ENCODE data around the gene SRA1. TPM values are rescaled to one million over a fixed set of nuclear protein-coding genes. Genes with fewer than 3 reads are reported as not detected.
"Not testable (repeated sequence)": the region's sequence is repeated elsewhere in the genome, so short reads cannot be mapped to it uniquely, and the experiment has no call there.

The SRA1 gene
- total and polyA plus RNA-seq, 2 of the 13 experiments (the other 11 are each of a cell fraction or from before 2014, with no cell fraction given), result 14.2 to 32.8 TPM

DNA sequence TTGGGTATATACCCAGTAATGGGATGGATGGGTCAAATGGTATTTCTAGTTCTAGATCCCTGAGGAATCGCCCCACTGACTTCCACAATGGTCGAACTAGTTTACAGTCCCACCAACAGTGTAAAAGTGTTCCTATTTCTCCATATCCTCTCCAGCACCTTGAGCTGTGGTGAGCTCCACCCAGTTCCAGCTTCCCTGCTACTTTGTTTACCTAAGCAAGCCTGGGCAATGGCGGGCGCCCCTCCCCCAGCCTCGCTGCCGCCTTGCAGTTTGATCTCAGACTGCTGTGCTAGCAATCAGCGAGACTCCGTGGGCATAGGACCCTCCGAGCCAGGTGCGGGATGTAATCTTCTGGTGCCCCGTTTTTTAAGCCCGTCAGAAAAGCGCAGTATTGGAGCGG is 35.8 kb upstream of the SRA1 start:
- BruUV-seq (replicated peaks); in situ Hi-C loops (cut with HindIII; ENCODE audit: extremely low pct_ligation_motif_present, low pct_unique_long_range_greater_than_20kb); H3K9me3 ChIP-seq (ENCODE audit: low read length); CTCF ChIA-PET (ENCODE audit: low intra/inter-chr PET ratio, low total read pairs); POLR2A ChIA-PET; intact Hi-C loops (cut with micrococcal nuclease; ENCODE audit: unreplicated experiment); FAIRE-seq; H4K20me1 ChIP-seq (ENCODE audit: insufficient read depth, low read length); H3K9ac ChIP-seq (ENCODE audit: insufficient read depth, low read depth, low read length); ATAC-seq; H3K4me3 ChIP-seq (replicated peaks in 1 of 3; ENCODE audit: insufficient read depth in 1 of 3, low read depth in 2 of 3, low read length in 3 of 3); H3K4me2 ChIP-seq (ENCODE audit: low read depth, low read length); DNase-seq (ENCODE audit: low spot score); H3K27me3 ChIP-seq (ENCODE audit: control insufficient read depth in 1 of 2, insufficient read depth in 2 of 2, low read length in 2 of 2); H3K79me2 ChIP-seq (ENCODE audit: insufficient read depth, low read length); H2AFZ ChIP-seq (ENCODE audit: low read length); H3K36me3 ChIP-seq (replicated peaks in 1 of 2; ENCODE audit: control insufficient read depth in 1 of 2, insufficient read depth in 2 of 2, low read length in 2 of 2); H3K27ac ChIP-seq (ENCODE audit: extremely low read length, insufficient read depth, low read length): not testable (repeated sequence)
- TF ChIP-seq, protein P1, sequence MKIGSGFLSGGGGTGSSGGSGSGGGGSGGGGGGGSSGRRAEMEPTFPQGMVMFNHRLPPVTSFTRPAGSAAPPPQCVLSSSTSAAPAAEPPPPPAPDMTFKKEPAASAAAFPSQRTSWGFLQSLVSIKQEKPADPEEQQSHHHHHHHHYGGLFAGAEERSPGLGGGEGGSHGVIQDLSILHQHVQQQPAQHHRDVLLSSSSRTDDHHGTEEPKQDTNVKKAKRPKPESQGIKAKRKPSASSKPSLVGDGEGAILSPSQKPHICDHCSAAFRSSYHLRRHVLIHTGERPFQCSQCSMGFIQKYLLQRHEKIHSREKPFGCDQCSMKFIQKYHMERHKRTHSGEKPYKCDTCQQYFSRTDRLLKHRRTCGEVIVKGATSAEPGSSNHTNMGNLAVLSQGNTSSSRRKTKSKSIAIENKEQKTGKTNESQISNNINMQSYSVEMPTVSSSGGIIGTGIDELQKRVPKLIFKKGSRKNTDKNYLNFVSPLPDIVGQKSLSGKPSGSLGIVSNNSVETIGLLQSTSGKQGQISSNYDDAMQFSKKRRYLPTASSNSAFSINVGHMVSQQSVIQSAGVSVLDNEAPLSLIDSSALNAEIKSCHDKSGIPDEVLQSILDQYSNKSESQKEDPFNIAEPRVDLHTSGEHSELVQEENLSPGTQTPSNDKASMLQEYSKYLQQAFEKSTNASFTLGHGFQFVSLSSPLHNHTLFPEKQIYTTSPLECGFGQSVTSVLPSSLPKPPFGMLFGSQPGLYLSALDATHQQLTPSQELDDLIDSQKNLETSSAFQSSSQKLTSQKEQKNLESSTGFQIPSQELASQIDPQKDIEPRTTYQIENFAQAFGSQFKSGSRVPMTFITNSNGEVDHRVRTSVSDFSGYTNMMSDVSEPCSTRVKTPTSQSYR (CRISPR knock-in tag; IDR thresholded peaks at IDR 0.05; ENCODE audit: borderline replicate concordance), result peak; percentile 77; the same call in 1 of the 2 replicates
- peaks cover 13% of the 10 kb centered on the region for H3K4me1 ChIP-seq (ENCODE audit: insufficient read depth, low read length)
- 60% methylated on average over 8 of the region's 14 CpGs for WGBS (ENCODE audit: low lambda C conversion rate)

DNA sequence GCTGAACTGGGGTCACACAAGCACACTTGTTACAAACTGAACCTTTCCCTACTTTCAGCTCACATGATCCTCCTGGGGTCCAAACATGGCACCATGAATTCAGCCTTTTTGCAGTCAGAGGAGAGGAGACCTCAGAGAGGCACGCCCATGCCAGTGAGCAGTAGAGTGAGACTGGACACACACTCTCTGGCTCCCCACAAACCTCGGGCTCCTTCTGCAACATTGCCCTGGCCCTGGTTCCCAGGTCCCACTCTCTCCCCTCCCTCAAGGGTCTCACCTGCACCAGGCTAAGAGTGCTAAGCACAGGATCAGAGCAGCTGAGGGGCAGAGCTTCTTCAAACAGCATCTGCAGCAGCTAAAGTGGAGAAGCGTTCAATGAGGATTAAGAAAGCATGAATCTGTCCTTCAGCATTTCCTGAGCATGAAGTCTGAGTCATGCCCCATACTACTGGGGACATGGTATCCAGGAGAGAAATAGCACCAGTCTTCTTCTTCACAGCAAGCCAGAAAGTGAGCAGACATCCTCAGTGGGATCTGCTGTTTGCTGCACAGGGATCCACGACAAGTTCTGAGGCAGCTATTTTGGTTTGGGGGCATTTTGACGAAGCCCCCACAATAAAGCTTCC is 34.6 kb upstream of the SRA1 start:
- Histone ChIP-seq H4K20me1 (ENCODE audit: insufficient read depth, low read length) (no peaks in the 10 kb centered on the region), H3K79me2 (ENCODE audit: insufficient read depth, low read length) (no peaks in the 10 kb centered on the region), H3K4me3 (replicated peaks in 1 of 3; ENCODE audit: insufficient read depth in 1 of 3, low read depth in 2 of 3, low read length in 3 of 3) (no peak overlapping the region), H3K9ac (ENCODE audit: insufficient read depth, low read depth, low read length) (no peak overlapping the region), H3K9me3 (ENCODE audit: low read length) (no peaks in the 10 kb centered on the region), H3K4me2 (ENCODE audit: low read depth, low read length) (no peak overlapping the region), H3K4me1 (ENCODE audit: insufficient read depth, low read length) (peaks cover 13% of the 10 kb centered on the region), H2AFZ (ENCODE audit: low read length) (no peak overlapping the region), H3K27me3 (ENCODE audit: control insufficient read depth in 1 of 2, insufficient read depth in 2 of 2, low read length in 2 of 2) (no peaks in the 10 kb centered on the region; a peak in 1 of 5 replicates), H3K36me3 (replicated peaks in 1 of 2; ENCODE audit: control insufficient read depth in 1 of 2, insufficient read depth in 2 of 2, low read length in 2 of 2) (no peaks in the 10 kb centered on the region), H3K27ac (ENCODE audit: extremely low read length, insufficient read depth, low read length) (no peak overlapping the region)
- WGBS (ENCODE audit: low lambda C conversion rate), result 44% methylated on average over 5 of the region's 5 CpGs
- no TSS peak for BruUV-seq (replicated peaks)
- in situ Hi-C loops (cut with HindIII; ENCODE audit: extremely low pct_ligation_motif_present, low pct_unique_long_range_greater_than_20kb), result no loop called here
- FAIRE-seq (no peak), ATAC-seq (peak; percentile 60), DNase-seq (ENCODE audit: low spot score) (no peak)
- intact Hi-C loops (cut with micrococcal nuclease; ENCODE audit: unreplicated experiment), result no loop called here
- ChIA-PET CTCF (ENCODE audit: low intra/inter-chr PET ratio, low total read pairs) (no interaction called here), POLR2A (no interaction called here)
- TF ChIP-seq ZNF296 (CRISPR knock-in tag; conservative IDR thresholded peaks at IDR 0.05) (no peak), NKX3-1 (CRISPR knock-in tag; IDR thresholded peaks at IDR 0.05) (no peak), ZNF329 (CRISPR knock-in tag; IDR thresholded peaks at IDR 0.05; ENCODE audit: low read depth) (no peak)
- TF ChIP-seq, protein P2, sequence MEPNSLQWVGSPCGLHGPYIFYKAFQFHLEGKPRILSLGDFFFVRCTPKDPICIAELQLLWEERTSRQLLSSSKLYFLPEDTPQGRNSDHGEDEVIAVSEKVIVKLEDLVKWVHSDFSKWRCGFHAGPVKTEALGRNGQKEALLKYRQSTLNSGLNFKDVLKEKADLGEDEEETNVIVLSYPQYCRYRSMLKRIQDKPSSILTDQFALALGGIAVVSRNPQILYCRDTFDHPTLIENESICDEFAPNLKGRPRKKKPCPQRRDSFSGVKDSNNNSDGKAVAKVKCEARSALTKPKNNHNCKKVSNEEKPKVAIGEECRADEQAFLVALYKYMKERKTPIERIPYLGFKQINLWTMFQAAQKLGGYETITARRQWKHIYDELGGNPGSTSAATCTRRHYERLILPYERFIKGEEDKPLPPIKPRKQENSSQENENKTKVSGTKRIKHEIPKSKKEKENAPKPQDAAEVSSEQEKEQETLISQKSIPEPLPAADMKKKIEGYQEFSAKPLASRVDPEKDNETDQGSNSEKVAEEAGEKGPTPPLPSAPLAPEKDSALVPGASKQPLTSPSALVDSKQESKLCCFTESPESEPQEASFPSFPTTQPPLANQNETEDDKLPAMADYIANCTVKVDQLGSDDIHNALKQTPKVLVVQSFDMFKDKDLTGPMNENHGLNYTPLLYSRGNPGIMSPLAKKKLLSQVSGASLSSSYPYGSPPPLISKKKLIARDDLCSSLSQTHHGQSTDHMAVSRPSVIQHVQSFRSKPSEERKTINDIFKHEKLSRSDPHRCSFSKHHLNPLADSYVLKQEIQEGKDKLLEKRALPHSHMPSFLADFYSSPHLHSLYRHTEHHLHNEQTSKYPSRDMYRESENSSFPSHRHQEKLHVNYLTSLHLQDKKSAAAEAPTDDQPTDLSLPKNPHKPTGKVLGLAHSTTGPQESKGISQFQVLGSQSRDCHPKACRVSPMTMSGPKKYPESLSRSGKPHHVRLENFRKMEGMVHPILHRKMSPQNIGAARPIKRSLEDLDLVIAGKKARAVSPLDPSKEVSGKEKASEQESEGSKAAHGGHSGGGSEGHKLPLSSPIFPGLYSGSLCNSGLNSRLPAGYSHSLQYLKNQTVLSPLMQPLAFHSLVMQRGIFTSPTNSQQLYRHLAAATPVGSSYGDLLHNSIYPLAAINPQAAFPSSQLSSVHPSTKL (CRISPR knock-in tag; IDR thresholded peaks at IDR 0.05), result no peak

Data from HepG2 (cell line).